ENCODE data around the gene XPO6.

XPO6 gene

GRCh38 chr16:28210979-28211588 lies 681 bp downstream of the XPO6 start:
- DNase-seq (ENCODE audit: low read depth in 2 of 3, low spot score in 2 of 3): peak; percentile 36 to 54 (median 40)

GRCh38 chr16:28210264-28210663 lies 1.5 kb downstream of the XPO6 start:
- no peak for DNase-seq (ENCODE audit: low read depth in 2 of 3, low spot score in 2 of 3)

- no peak for DNase-seq (ENCODE audit: low read depth in 2 of 3, low spot score in 2 of 3)
Observed at GRCh38 chr16:28208824-28209223, 2.9 kb downstream of the XPO6 start.

- no peak for DNase-seq (ENCODE audit: low read depth in 2 of 3, low spot score in 2 of 3)
Observed at GRCh38 chr16:28208131-28208530, 3.6 kb downstream of the XPO6 start.

- no peak for DNase-seq (ENCODE audit: low read depth in 2 of 3, low spot score in 2 of 3)
Observed at GRCh38 chr16:28207399-28207798, 4.4 kb downstream of the XPO6 start.

- no peak for DNase-seq (ENCODE audit: low read depth in 2 of 3, low spot score in 2 of 3)
Observed at GRCh38 chr16:28205974-28206373, 5.8 kb downstream of the XPO6 start.

- DNase-seq (ENCODE audit: low read depth in 2 of 3, low spot score in 2 of 3): no peak
Observed at GRCh38 chr16:28205117-28205899, 6.5 kb downstream of the XPO6 start.

- DNase-seq (ENCODE audit: low read depth in 2 of 3, low spot score in 2 of 3): no peak
Observed at GRCh38 chr16:28204622-28205021, 7.1 kb downstream of the XPO6 start.

- no peak for DNase-seq (ENCODE audit: low read depth in 2 of 3, low spot score in 2 of 3)
Observed at GRCh38 chr16:28204204-28204603, 7.6 kb downstream of the XPO6 start.

- no peak for DNase-seq (ENCODE audit: low read depth in 2 of 3, low spot score in 2 of 3)
Observed at GRCh38 chr16:28202147-28202746, 9.5 kb downstream of the XPO6 start.

GRCh38 chr16:28200661-28201060 lies 11.1 kb downstream of the XPO6 start:
- no peak for DNase-seq (ENCODE audit: low read depth in 2 of 3, low spot score in 2 of 3)

GRCh38 chr16:28196387-28196987 lies 15.3 kb downstream of the XPO6 start:
- no peak for DNase-seq (ENCODE audit: low read depth in 2 of 3, low spot score in 2 of 3)

- DNase-seq (ENCODE audit: low read depth in 2 of 3, low spot score in 2 of 3): no peak
Observed at GRCh38 chr16:28195859-28196258, 15.9 kb downstream of the XPO6 start.

GRCh38 chr16:28193530-28194423 lies 18.0 kb downstream of the XPO6 start:
- DNase-seq (ENCODE audit: low read depth in 2 of 3, low spot score in 2 of 3): peak in 1 of 3 experiments; percentile 19

GRCh38 chr16:28192806-28193529 lies 18.8 kb downstream of the XPO6 start:
- peak in 2 of 3 experiments; percentile 23 to 49 for DNase-seq (ENCODE audit: low read depth in 2 of 3, low spot score in 2 of 3)

GRCh38 chr16:28191364-28191960 lies 20.3 kb downstream of the XPO6 start:
- no peak for DNase-seq (ENCODE audit: low read depth in 2 of 3, low spot score in 2 of 3)

- no peak for DNase-seq (ENCODE audit: low read depth in 2 of 3, low spot score in 2 of 3)
Observed at GRCh38 chr16:28189245-28189644, 22.5 kb downstream of the XPO6 start.

GRCh38 chr16:28188085-28188916 lies 23.5 kb downstream of the XPO6 start:
- DNase-seq (ENCODE audit: low read depth in 2 of 3, low spot score in 2 of 3): no peak

- no peak for DNase-seq (ENCODE audit: low read depth in 2 of 3, low spot score in 2 of 3)
Observed at GRCh38 chr16:28187595-28188004, 24.2 kb downstream of the XPO6 start.

Data from activated CD8-positive, alpha-beta memory T cell treated with anti-CD3 and anti-CD28 coated beads for 48 hours (primary cell).